Measurements from ENCODE around the gene DLGAP1. TPM values are rescaled to one million over a fixed set of nuclear protein-coding genes. Genes with fewer than 3 reads are reported as not detected.

DLGAP1 gene
- total and polyA plus RNA-seq, 2 of the 8 experiments (the other 6 are each of a cell fraction or from before 2014, with no cell fraction given) = 11.8 to 16.9 TPM

DNA sequence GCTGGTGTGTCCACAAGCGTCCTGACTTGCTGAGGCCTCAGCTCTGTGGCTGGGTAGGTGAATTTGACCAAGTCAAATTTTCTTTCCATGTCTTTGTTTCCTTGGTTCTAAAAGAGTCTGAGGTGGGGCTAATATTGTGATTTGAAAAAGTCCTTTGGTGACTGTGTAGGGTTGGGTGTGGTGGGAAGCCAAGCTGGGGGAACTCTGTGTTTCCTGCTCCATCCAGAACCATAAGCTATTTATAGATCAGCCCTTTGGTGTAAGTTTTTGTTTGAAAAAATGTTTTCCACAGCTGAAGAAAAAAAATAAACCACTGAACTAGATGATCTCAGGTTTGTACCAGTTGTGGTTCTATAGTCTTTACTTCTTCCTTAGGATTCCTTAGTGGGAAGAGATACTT lies 542.4 kb downstream of the DLGAP1 start:
- Histone ChIP-seq H3K4ac (replicated peaks; ENCODE audit: insufficient read length, low read depth, low read length) (no peak overlapping the region), H3K36me3 (ENCODE audit: control insufficient read depth in 2 of 4, insufficient read depth in 4 of 4, low read length in 3 of 4) (no peaks in the 10 kb centered on the region), H3K4me2 (ENCODE audit: insufficient read depth in 1 of 2, low read depth in 2 of 2, low read length in 2 of 2) (no peak overlapping the region), H4K20me1 (replicated peaks in 1 of 2; ENCODE audit: control insufficient read depth in 1 of 2, insufficient read depth in 2 of 2, low read length in 2 of 2) (no peaks in the 10 kb centered on the region), H2BK5ac (ENCODE audit: low read depth, low read length) (no peak overlapping the region), H3K79me1 (ENCODE audit: low read depth, low read length) (no peaks in the 10 kb centered on the region), H3K14ac (ENCODE audit: insufficient read length) (no peak overlapping the region), H3K79me2 (ENCODE audit: control insufficient read depth in 1 of 2, insufficient read depth in 2 of 2, low read length in 2 of 2) (no peaks in the 10 kb centered on the region), H3K23me2 (ENCODE audit: low read depth, low read length) (no peaks in the 10 kb centered on the region), H4K5ac (ENCODE audit: insufficient read length, low read depth, low read length) (no peak overlapping the region), H2BK20ac (ENCODE audit: low read length) (no peak overlapping the region), H3K27ac (ENCODE audit: low read depth, low read length) (no peak overlapping the region), H2BK15ac (ENCODE audit: low read length) (no peak overlapping the region), H3K23ac (ENCODE audit: insufficient read length) (no peak overlapping the region), H3K56ac (replicated peaks; ENCODE audit: insufficient read length, low read depth, low read length) (no peak overlapping the region), H3K18ac (ENCODE audit: extremely low read depth, low read length) (no peak overlapping the region), H2AK5ac (ENCODE audit: low read depth, low read length) (no peak overlapping the region), H4K8ac (ENCODE audit: extremely low read depth, insufficient read depth, low read length) (no peak overlapping the region), H2BK120ac (replicated peaks; ENCODE audit: low read depth, low read length) (no peak overlapping the region), H4K91ac (replicated peaks; ENCODE audit: insufficient read length, low read length) (no peak overlapping the region), H2AFZ (ENCODE audit: low read length) (no peak overlapping the region), H3K4me1 (replicated peaks in 1 of 4; ENCODE audit: control insufficient read depth in 3 of 4, insufficient read depth in 4 of 4, low read length in 3 of 4) (no peaks in the 10 kb centered on the region), H3K27me3 (replicated peaks in 1 of 4; ENCODE audit: control insufficient read depth in 3 of 4, extremely low read depth in 1 of 4, insufficient read depth in 3 of 4, low read length in 3 of 4) (no peaks in the 10 kb centered on the region), H3K9me3 (ENCODE audit: insufficient read depth in 2 of 2, low read depth in 1 of 2, low read length in 1 of 2) (no peaks in the 10 kb centered on the region), H2BK12ac (ENCODE audit: low read depth, low read length) (no peak overlapping the region), H3K4me3 (ENCODE audit: extremely low read depth in 1 of 4, insufficient read depth in 2 of 4, low read depth in 3 of 4, low read length in 4 of 4) (no peak overlapping the region), H3K9ac (replicated peaks in 1 of 4; ENCODE audit: extremely low read depth in 1 of 4, low read depth in 3 of 4, low read length in 3 of 4) (no peak overlapping the region)
- DNase-seq (ENCODE audit: low read depth in 1 of 2, low spot score in 2 of 2) = no peak
- WGBS, 2 experiments (ENCODE audit: extremely low coverage in 1 of 2, insufficient coverage in 1 of 2, insufficient read length in 1 of 2, insufficient replicate concordance in 2 of 2, low coverage in 1 of 2, low lambda C conversion rate in 2 of 2, missing lambda C conversion rate in 1 of 2) = 92% methylated on average over 1 of the region's 1 CpG; no CpG with 5 or more reads in 1 of the 2 experiments
- TF ChIP-seq ASH2L (IDR thresholded peaks at IDR 0.05; ENCODE audit: low read length) (no peak), SP2 (IDR thresholded peaks at IDR 0.05; ENCODE audit: low read length) (no peak), SRF (IDR thresholded peaks at IDR 0.05; ENCODE audit: low read depth, low read length) (no peak), RFX5 (IDR thresholded peaks at IDR 0.05; ENCODE audit: borderline replicate concordance, low read depth, low read length) (no peak), RXRA (IDR thresholded peaks at IDR 0.05; ENCODE audit: insufficient read depth, low read depth, low read length) (no peak), BACH1 (IDR thresholded peaks at IDR 0.05; ENCODE audit: low read length) (no peak), RNF2 (IDR thresholded peaks at IDR 0.05; ENCODE audit: borderline replicate concordance, low read depth, low read length, missing control alignments, poor library complexity, severe bottlenecking) (no peak), POLR2A (IDR thresholded peaks at IDR 0.05; ENCODE audit: control extremely low read depth in 1 of 2, low read depth in 2 of 2, low read length in 2 of 2) (no peak), PHF8 (conservative IDR thresholded peaks at IDR 0.05; ENCODE audit: low read depth, low read length) (no peak), CREB1 (IDR thresholded peaks at IDR 0.05) (no peak)
- ChIA-PET POLR2A (ENCODE audit: partially characterized antibody) (no interaction called here), CTCF (ENCODE audit: partially characterized antibody) (no interaction called here)
- FAIRE-seq = no peak
